Astrocyte of the cerebellum (primary cell): ENCODE measurements around the gene ZNF644.

Source experiments
- DNase-seq: peaks from one replicate; pipeline ENCODE4 v3.0.0-alpha.2; 2011; ENCODE audit warnings: low read depth
- H3K4me3 ChIP-seq: 2 replicates; pipeline ENCODE4 v1.5.1; 2011; ENCODE audit warnings: mild to moderate bottlenecking, low read depth, low read length, moderate library complexity
- CTCF ChIP-seq: IDR thresholded peaks from 2 replicates; pipeline ENCODE4 v1.5.1; 2012; ENCODE audit warnings: low read length, low read depth, moderate library complexity, mild to moderate bottlenecking; ENCODE audit errors: missing control alignments
- in situ Hi-C: cut with HindIII; loops from 2 replicates; pipeline ENCODE4 v1.10.0; 2017; ENCODE audit warnings: low sequenced_read_pairs

ZNF644 gene

GRCh38 chr1:91006113-91006908, 15.5 kb downstream of the ZNF644 start:
- no peak for DNase-seq
- no peak for TF ChIP-seq CTCF
- in situ Hi-C loops = no loop called here
- H3K4me3 ChIP-seq = no peak overlapping the region

GRCh38 chr1:91005285-91005684, 16.6 kb downstream of the ZNF644 start:
- in situ Hi-C loops = no loop called here
- TF ChIP-seq CTCF = no peak
- no peak overlapping the region for H3K4me3 ChIP-seq
- DNase-seq = no peak

- no peak for DNase-seq
- TF ChIP-seq CTCF = no peak
- in situ Hi-C loops = no loop called here
- H3K4me3 ChIP-seq = no peak overlapping the region
Observed at GRCh38 chr1:91004145-91004544, 17.7 kb downstream of the ZNF644 start.

GRCh38 chr1:90996742-90997413, 25.0 kb downstream of the ZNF644 start:
- in situ Hi-C loops = no loop called here
- DNase-seq = no peak
- H3K4me3 ChIP-seq = no peak overlapping the region
- no peak for TF ChIP-seq CTCF

- no peak for TF ChIP-seq CTCF
- in situ Hi-C loops = no loop called here
- DNase-seq = no peak
- H3K4me3 ChIP-seq = no peak overlapping the region
Observed at GRCh38 chr1:90995311-90995894, 26.4 kb downstream of the ZNF644 start.

GRCh38 chr1:90994461-90994860, 27.4 kb downstream of the ZNF644 start:
- DNase-seq = no peak
- in situ Hi-C loops = no loop called here
- no peak overlapping the region for H3K4me3 ChIP-seq
- no peak for TF ChIP-seq CTCF
